ENCODE data around the gene UBE2G1. TPM values are rescaled to one million over a fixed set of nuclear protein-coding genes. Genes with fewer than 3 reads are reported as not detected.

The UBE2G1 gene
- total and polyA plus RNA-seq, 10 of the 15 experiments (the other 5 are each of a cell fraction or from before 2014, with no cell fraction given) = 24.4 to 139 (median 77.4) TPM

GRCh38 chr17:4269915-4270314, 96.6 kb downstream of the UBE2G1 start:
- Histone ChIP-seq H3K9me3 (replicated peaks; ENCODE audit: control insufficient read depth, insufficient read depth, low read length) (no peaks in the 10 kb centered on the region), H3K9ac (ENCODE audit: control insufficient read depth, insufficient read depth, low read length) (no peak overlapping the region), H2AFZ (ENCODE audit: control insufficient read depth, low read depth, low read length) (no peak overlapping the region), H4K20me1 (ENCODE audit: control insufficient read depth, insufficient read depth) (no peaks in the 10 kb centered on the region), H3K4me1 (ENCODE audit: control insufficient read depth, insufficient read depth, low read length) (no peaks in the 10 kb centered on the region), H3K27me3 (replicated peaks in 1 of 2; ENCODE audit: control insufficient read depth in 2 of 2, insufficient read depth in 2 of 2, low read length in 1 of 2) (no peaks in the 10 kb centered on the region), H3K79me2 (ENCODE audit: control insufficient read depth, insufficient read depth, low read length) (no peaks in the 10 kb centered on the region), H3K4me3 (no peak overlapping the region), H3K4me2 (ENCODE audit: control insufficient read depth, insufficient read depth) (no peak overlapping the region), H3K27ac (ENCODE audit: control insufficient read depth, insufficient read depth) (no peak overlapping the region), H3K36me3 (ENCODE audit: control insufficient read depth in 2 of 2, insufficient read depth in 2 of 2, low read length in 1 of 2) (peaks cover 6 to 18% of the 10 kb centered on the region in 2 experiments)
- ChIA-PET SMC1A (ENCODE audit: uncharacterized antibody, unreplicated experiment) (no interaction called here), POLR2A (interaction anchor here (0.6 kb wide), 1 partner anchor 69 kb away, joined by 3 read pairs; no protein-coding TSS in a partner anchor), RAD21 (ENCODE audit: unreplicated experiment) (no interaction called here), CTCF (no interaction called here)
- ATAC-seq (no peak), DNase-seq (ENCODE audit: low read depth, low spot score) (no peak), FAIRE-seq (no peak)
- in situ Hi-C loops (cut with MboI) = no loop called here
- WGBS (ENCODE audit: insufficient coverage, insufficient replicate concordance, low lambda C conversion rate, missing lambda C conversion rate) = 83% methylated on average over 4 of the region's 4 CpGs
- no TSS peak for BruUV-seq (replicated peaks)
- TF ChIP-seq BRCA1 (IDR thresholded peaks at IDR 0.05; ENCODE audit: low read depth, low read length) = no peak
- no peak for TF ChIP-seq BACH1 (IDR thresholded peaks at IDR 0.05; ENCODE audit: borderline replicate concordance)
- no peak for TF ChIP-seq FOXK2 (IDR thresholded peaks at IDR 0.05)
- no peak for TF ChIP-seq NR2C2 (IDR thresholded peaks at IDR 0.05; ENCODE audit: borderline replicate concordance, control insufficient read depth, insufficient read length, low read depth)
- no peak for TF ChIP-seq BHLHE40 (IDR thresholded peaks at IDR 0.05; ENCODE audit: borderline replicate concordance in 1 of 2, low read depth in 2 of 2, low read length in 1 of 2)
- TF ChIP-seq PBX3 (IDR thresholded peaks at IDR 0.05; ENCODE audit: insufficient replicate concordance, low read depth, low read length) = no peak
- no peak for TF ChIP-seq SUPT20H (IDR thresholded peaks at IDR 0.05; ENCODE audit: borderline replicate concordance, control insufficient read depth, low read depth, low read length)
- TF ChIP-seq ZBTB11 (CRISPR knock-in tag; IDR thresholded peaks at IDR 0.05) = no peak
- no peak for TF ChIP-seq YBX1 (IDR thresholded peaks at IDR 0.05)
- TF ChIP-seq BCLAF1 (IDR thresholded peaks at IDR 0.05) = no peak
- TF ChIP-seq NFIC (IDR thresholded peaks at IDR 0.05; ENCODE audit: low read depth, low read length) = no peak
- TF ChIP-seq PKNOX1 (IDR thresholded peaks at IDR 0.05) = no peak
- no peak for TF ChIP-seq ZSCAN29 (IDR thresholded peaks at IDR 0.05)
- TF ChIP-seq RUNX3 (IDR thresholded peaks at IDR 0.05; ENCODE audit: low read length) = no peak
- intact Hi-C loops (cut with micrococcal nuclease; ENCODE audit: unreplicated experiment) = no loop called here
